ENCODE data around the gene PSMB2.

GRCh38 chr1:35557118-35557610 is 84.2 kb downstream of the PSMB2 start, which contains the start of gene KIAA0319L:
- TF ChIP-seq CEBPB (IDR thresholded peaks at IDR 0.05; ENCODE audit: low read depth, low read length) = no peak
- no peak for TF ChIP-seq SP1 (IDR thresholded peaks at IDR 0.05; ENCODE audit: low read depth, low read length)
- TF ChIP-seq CTCF (IDR thresholded peaks at IDR 0.05; ENCODE audit: control extremely low read depth in 1 of 3, insufficient read depth in 1 of 3, low read depth in 1 of 3, low read length in 3 of 3) = no peak
- no peak for TF ChIP-seq RAD21 (IDR thresholded peaks at IDR 0.05 in 1 of 2, conservative IDR thresholded peaks at IDR 0.05 in 1 of 2; ENCODE audit: low read depth in 2 of 2, low read length in 2 of 2)
- no peak for TF ChIP-seq YY1 (IDR thresholded peaks at IDR 0.05; ENCODE audit: low read depth, low read length)
- TF ChIP-seq TBP (IDR thresholded peaks at IDR 0.05; ENCODE audit: low read depth, low read length) = no peak
- no peak for TF ChIP-seq JUND (IDR thresholded peaks at IDR 0.05; ENCODE audit: low read length)
- TF ChIP-seq GABPA (IDR thresholded peaks at IDR 0.05; ENCODE audit: borderline replicate concordance, insufficient read depth, low read length) = peak; percentile 76
- no peak for TF ChIP-seq TAF7 (optimal IDR thresholded peaks at IDR 0.05; ENCODE audit: borderline replicate concordance, low read depth, low read length)
- TF ChIP-seq EP300 (IDR thresholded peaks at IDR 0.05; ENCODE audit: borderline replicate concordance in 1 of 2, low read depth in 2 of 2, low read length in 2 of 2) = no peak
- no peak for TF ChIP-seq RXRA (IDR thresholded peaks at IDR 0.05; ENCODE audit: insufficient read depth, low read depth, low read length)
- TF ChIP-seq CHD1 (IDR thresholded peaks at IDR 0.05; ENCODE audit: low read depth, low read length) = no peak
- no peak for TF ChIP-seq GTF2F1 (IDR thresholded peaks at IDR 0.05; ENCODE audit: borderline replicate concordance, low read depth, low read length)
- no peak for TF ChIP-seq EZH2 (IDR thresholded peaks at IDR 0.05; ENCODE audit: low read depth, low read length, severe bottlenecking)

Data from H1 (cell line).